PFSK-1 (cell line): Measurements from ENCODE around the gene TK1.

ENCODE experiments used
- FOXP2 ChIP-seq: optimal IDR thresholded peaks from 2 replicates; pipeline ENCODE3; 2011; ENCODE audit warnings: borderline replicate concordance, control low read depth, inconsistent platforms; ENCODE audit not compliant: insufficient read depth; ENCODE audit errors: extremely low read length, extremely low read depth
- POLR2AphosphoS5 ChIP-seq: IDR thresholded peaks from 2 replicates; pipeline ENCODE4 v1.6.1; 2012; ENCODE audit warnings: low read depth, mild to moderate bottlenecking, control low read depth, low read length, moderate library complexity
- REST ChIP-seq, 2 experiments: IDR thresholded peaks; 2 replicates each; pipeline versions ENCODE4 v1.6.1 to v1.8.0; 2011 to 2012; ENCODE audit warnings: low read depth in 2 of 2, low read length in 2 of 2, control low read depth in 1 of 2, inconsistent platforms in 1 of 2, mild to moderate bottlenecking in 1 of 2, moderate library complexity in 1 of 2; ENCODE audit not compliant: insufficient read depth in 1 of 2
- SIN3A ChIP-seq: IDR thresholded peaks from 2 replicates; pipeline ENCODE4 v1.6.1; 2012; ENCODE audit warnings: mild to moderate bottlenecking, low read length, moderate library complexity, borderline replicate concordance; ENCODE audit not compliant: insufficient read depth
- TAF1 ChIP-seq: IDR thresholded peaks from 2 replicates; pipeline ENCODE4 v1.6.1; 2012; ENCODE audit warnings: low read length, control low read depth, borderline replicate concordance; ENCODE audit not compliant: insufficient read depth

Gene TK1

GRCh38 chr17:78127888-78128550 lies 58.8 kb downstream of the TK1 start:
- no peak for TF ChIP-seq SIN3A
- no peak for TF ChIP-seq POLR2AphosphoS5
- no peak for TF ChIP-seq REST (IDR thresholded peaks at IDR 0.05; ENCODE audit: insufficient read depth in 1 of 2, low read depth in 2 of 2, low read length in 2 of 2)
- no peak for TF ChIP-seq TAF1
- no peak for TF ChIP-seq FOXP2

- peak; percentile 70 for TF ChIP-seq POLR2AphosphoS5
- TF ChIP-seq FOXP2: peak; percentile 64
- peak; percentile 32 to 75; a peak in 1 of 4 replicates for TF ChIP-seq REST (IDR thresholded peaks at IDR 0.05; ENCODE audit: insufficient read depth in 1 of 2, low read depth in 2 of 2, low read length in 2 of 2)
- TF ChIP-seq SIN3A: peak; percentile 59; the same call in 1 of the 2 replicates
- peak; percentile 82; the same call in 1 of the 2 replicates for TF ChIP-seq TAF1
These were observed 59.5 kb downstream of the TK1 start for GRCh38 chr17:78127239-78127887.

GRCh38 chr17:78126895-78127238 lies 60.0 kb downstream of the TK1 start:
- no peak for TF ChIP-seq FOXP2
- no peak for TF ChIP-seq POLR2AphosphoS5
- no peak for TF ChIP-seq SIN3A
- TF ChIP-seq REST (IDR thresholded peaks at IDR 0.05; ENCODE audit: insufficient read depth in 1 of 2, low read depth in 2 of 2, low read length in 2 of 2): no peak

GRCh38 chr17:78125976-78126894 lies 60.6 kb downstream of the TK1 start:
- TF ChIP-seq TAF1 (no peak), SIN3A (no peak), POLR2AphosphoS5 (no peak), FOXP2 (no peak), REST (IDR thresholded peaks at IDR 0.05; ENCODE audit: insufficient read depth in 1 of 2, low read depth in 2 of 2, low read length in 2 of 2) (no peak)
